WTC11 (cell line): ENCODE data around the gene RAP2C. TPM values are rescaled to one million over a fixed set of nuclear protein-coding genes. Genes with fewer than 3 reads are reported as not detected.

ENCODE experiments used
- total RNA-seq: library from RNA; stranded (reverse); gene quantifications from 3 replicates; pipeline ENCODE4 v1.2.3, GENCODE V29; 2021

The RAP2C gene
- total RNA-seq, 1 experiment from 2014 or later = 25.0 TPM

Other genes with a start within 250 kb of the RAP2C start
- 75.4 to 78.8 TPM (median 77.6 TPM) in 3 replicates for gene STK26, start 196.1 kb downstream of the RAP2C start, total RNA-seq
- gene FRMD7, start 91.4 kb downstream of the RAP2C start, total RNA-seq = not detected in 3 replicates